ENCODE data around the gene RIMKLA. TPM values are rescaled to one million over a fixed set of nuclear protein-coding genes. Genes with fewer than 3 reads are reported as not detected.

RIMKLA gene, protein sequence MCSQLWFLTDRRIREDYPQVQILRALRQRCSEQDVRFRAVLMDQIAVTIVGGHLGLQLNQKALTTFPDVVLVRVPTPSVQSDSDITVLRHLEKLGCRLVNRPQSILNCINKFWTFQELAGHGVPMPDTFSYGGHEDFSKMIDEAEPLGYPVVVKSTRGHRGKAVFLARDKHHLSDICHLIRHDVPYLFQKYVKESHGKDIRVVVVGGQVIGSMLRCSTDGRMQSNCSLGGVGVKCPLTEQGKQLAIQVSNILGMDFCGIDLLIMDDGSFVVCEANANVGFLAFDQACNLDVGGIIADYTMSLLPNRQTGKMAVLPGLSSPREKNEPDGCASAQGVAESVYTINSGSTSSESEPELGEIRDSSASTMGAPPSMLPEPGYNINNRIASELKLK
- under 1 TPM; under 0.01 to 0.63 (median 0.31) TPM for polyA plus RNA-seq
- long read RNA-seq, donor 1 = 0 reads
- long read RNA-seq, donor 2 = 0 reads
- long read RNA-seq, donor 3, full-length matches to known transcripts = 1 of 1 reads
- long read RNA-seq, donor 3, partial matches to known transcripts = 0 of 1 reads
- long read RNA-seq, donor 3, other reads (novel, unspliced or antisense) = 0 of 1 reads
- long read RNA-seq, donor 4 = 0 reads
- long read RNA-seq, donor 5 = 0 reads
- long read RNA-seq, donor 6 = 0 reads
- long read RNA-seq, donor 7 = 0 reads
- long read RNA-seq, donor 8 = 0 reads
- long read RNA-seq, donor 9 = 0 reads
- long read RNA-seq, donor 10, full-length matches to known transcripts = 1 of 1 reads
- long read RNA-seq, donor 10, partial matches to known transcripts = 0 of 1 reads
- long read RNA-seq, donor 10, other reads (novel, unspliced or antisense) = 0 of 1 reads

DNA sequence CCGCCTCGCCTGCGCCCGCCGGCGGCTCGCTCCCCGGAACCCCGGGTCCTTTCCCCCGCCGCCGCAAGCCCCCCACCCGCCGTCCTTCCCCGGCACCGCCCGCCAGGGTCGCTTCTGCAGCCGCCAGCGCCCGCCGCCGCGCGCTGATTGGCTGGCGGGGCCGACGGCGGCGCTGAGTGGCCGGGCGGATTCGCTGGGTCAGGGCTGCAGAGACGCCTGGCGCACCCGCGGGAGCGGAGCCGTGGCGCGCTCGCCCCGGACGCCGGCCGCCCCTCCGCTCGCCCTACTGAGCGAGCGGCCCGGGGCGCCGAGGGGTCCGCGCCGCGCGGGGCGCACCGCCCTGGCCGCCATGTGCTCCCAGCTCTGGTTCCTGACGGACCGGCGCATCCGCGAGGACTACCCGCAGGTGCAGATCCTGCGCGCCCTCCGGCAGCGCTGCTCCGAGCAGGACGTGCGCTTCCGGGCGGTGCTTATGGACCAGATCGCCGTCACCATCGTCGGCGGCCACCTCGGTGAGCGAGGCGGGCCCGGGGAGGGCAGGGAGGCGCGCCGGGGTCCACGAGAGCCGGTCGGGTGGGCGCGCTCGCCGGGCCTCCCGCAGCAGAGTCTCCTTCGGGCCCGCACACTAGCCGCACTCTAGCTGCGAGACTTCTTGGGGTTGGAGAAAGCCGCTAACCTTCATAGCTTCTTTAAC lies at the start of gene RIMKLA:
RIMKLA (plus strand) TSS at position 207 of the 694 bp plus-strand sequence; CDS start at position 350, 143 bp downstream.
- Histone ChIP-seq H3K27ac (ENCODE audit: low read depth in 1 of 3, low read length in 2 of 3) (no peak within 1 kb of the TSS), H3K27me3 (ENCODE audit: control insufficient read depth in 3 of 3, insufficient read depth in 3 of 3, low read length in 3 of 3) (peaks cover 0 to 18% (median 0%) of the 10 kb centered on the region in 3 donors), H3K36me3 (ENCODE audit: control insufficient read depth in 3 of 3, insufficient read depth in 2 of 3, low read depth in 1 of 3, low read length in 3 of 3) (no peaks in the 10 kb centered on the region), H3K4me1 (ENCODE audit: control insufficient read depth in 3 of 3, insufficient read depth in 2 of 3, low read depth in 1 of 3, low read length in 2 of 3) (no peaks in the 10 kb centered on the region), H3K9me3 (ENCODE audit: control insufficient read depth in 2 of 2, insufficient read depth in 1 of 2, low read depth in 1 of 2, low read length in 1 of 2) (no peaks in the 10 kb centered on the region), H3K4me3 (ENCODE audit: low read depth in 1 of 3, low read length in 3 of 3) (peak within 1 kb of the TSS; percentile 24 to 69 (median 61))
- WGBS, 3 donors = 0 to 1% (median 1%) methylated on average over 58 to 101 of the region's 101 CpGs
- FAIRE-seq (no peak), DNase-seq (peak; percentile 53 to 79)

DNA sequence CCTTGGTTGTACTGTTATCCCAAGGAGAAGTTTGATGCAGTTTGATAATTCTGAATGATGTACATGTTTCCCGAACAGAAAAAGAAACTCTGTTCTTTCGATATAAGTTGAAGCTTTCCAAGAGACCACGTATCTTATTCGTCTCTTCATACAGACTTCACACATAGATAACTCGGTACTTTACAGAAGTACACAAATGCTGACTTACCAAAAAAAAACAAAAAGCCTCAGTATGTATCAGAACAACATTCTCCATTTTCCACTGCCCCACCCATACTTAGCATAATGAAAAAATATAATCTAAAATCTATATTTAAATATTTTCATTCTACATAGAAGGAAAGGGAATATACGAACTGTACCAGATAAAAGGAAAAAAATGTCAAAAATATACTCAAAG lies 47.7 kb upstream of the RIMKLA start:
- 53 to 65% (median 61%) methylated on average over 6 of the region's 6 CpGs for WGBS, 3 donors
- FAIRE-seq = no peak
- Histone ChIP-seq H3K36me3 (ENCODE audit: control insufficient read depth in 3 of 3, insufficient read depth in 2 of 3, low read depth in 1 of 3, low read length in 3 of 3) (peaks cover 0 to 2% (median 0%) of the 10 kb centered on the region in 3 donors), H3K9me3 (ENCODE audit: control insufficient read depth in 2 of 2, insufficient read depth in 1 of 2, low read depth in 1 of 2, low read length in 1 of 2) (no peaks in the 10 kb centered on the region), H3K27ac (ENCODE audit: low read depth in 1 of 3, low read length in 2 of 3) (no peak overlapping the region), H3K27me3 (ENCODE audit: control insufficient read depth in 3 of 3, insufficient read depth in 3 of 3, low read length in 3 of 3) (no peaks in the 10 kb centered on the region), H3K4me3 (ENCODE audit: low read depth in 1 of 3, low read length in 3 of 3) (no peak overlapping the region), H3K4me1 (ENCODE audit: control insufficient read depth in 3 of 3, insufficient read depth in 2 of 3, low read depth in 1 of 3, low read length in 2 of 3) (peaks cover 2 to 24% (median 20%) of the 10 kb centered on the region in 3 donors)
- no peak for DNase-seq

DNA sequence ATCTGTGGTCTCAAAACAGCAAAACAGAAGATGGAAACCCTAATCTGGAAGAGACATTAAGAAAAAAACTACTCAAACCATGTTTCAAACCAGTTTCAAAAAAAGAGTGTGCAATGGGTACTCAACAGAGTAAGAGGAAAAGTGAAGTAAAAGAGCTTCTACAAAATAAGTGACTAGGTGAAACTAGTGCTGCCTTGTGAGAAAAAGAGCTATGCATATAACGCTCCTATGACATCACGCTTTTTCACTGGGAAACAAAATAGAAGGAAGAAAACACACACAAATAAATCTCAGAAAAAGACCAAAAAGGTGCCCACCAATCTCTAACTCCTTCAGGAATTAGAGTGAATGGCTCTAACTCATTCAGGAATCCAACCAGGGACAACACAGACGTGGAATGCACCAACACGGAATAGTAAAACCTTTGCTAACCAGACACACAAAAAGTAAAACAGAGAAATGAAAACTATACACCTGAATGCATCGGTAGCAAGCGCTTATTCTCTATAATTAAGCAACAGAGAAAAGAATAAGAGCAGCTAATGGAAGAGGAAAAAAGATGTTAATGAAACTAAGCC lies 46.8 kb upstream of the RIMKLA start:
- H3K9me3 ChIP-seq (ENCODE audit: control insufficient read depth in 2 of 2, insufficient read depth in 1 of 2, low read depth in 1 of 2, low read length in 1 of 2) = no peaks in the 10 kb centered on the region
- FAIRE-seq = no peak
- H3K27me3 ChIP-seq (ENCODE audit: control insufficient read depth in 3 of 3, insufficient read depth in 3 of 3, low read length in 3 of 3) = no peaks in the 10 kb centered on the region
- peak overlapping the region in 2 of 3 donors; percentile 98 to 99 for H3K27ac ChIP-seq (ENCODE audit: low read depth in 1 of 3, low read length in 2 of 3)
- peaks cover 2 to 25% (median 17%) of the 10 kb centered on the region in 3 donors for H3K4me1 ChIP-seq (ENCODE audit: control insufficient read depth in 3 of 3, insufficient read depth in 2 of 3, low read depth in 1 of 3, low read length in 2 of 3)
- H3K4me3 ChIP-seq (ENCODE audit: low read depth in 1 of 3, low read length in 3 of 3) = peak overlapping the region; percentile 93 to 97 (median 94)
- WGBS, 3 donors = 1 to 6% (median 5%) methylated on average over 6 of the region's 6 CpGs
- no peaks in the 10 kb centered on the region for H3K36me3 ChIP-seq (ENCODE audit: control insufficient read depth in 3 of 3, insufficient read depth in 2 of 3, low read depth in 1 of 3, low read length in 3 of 3)
- peak in 1 of 2 donors; percentile 30 for DNase-seq

DNA sequence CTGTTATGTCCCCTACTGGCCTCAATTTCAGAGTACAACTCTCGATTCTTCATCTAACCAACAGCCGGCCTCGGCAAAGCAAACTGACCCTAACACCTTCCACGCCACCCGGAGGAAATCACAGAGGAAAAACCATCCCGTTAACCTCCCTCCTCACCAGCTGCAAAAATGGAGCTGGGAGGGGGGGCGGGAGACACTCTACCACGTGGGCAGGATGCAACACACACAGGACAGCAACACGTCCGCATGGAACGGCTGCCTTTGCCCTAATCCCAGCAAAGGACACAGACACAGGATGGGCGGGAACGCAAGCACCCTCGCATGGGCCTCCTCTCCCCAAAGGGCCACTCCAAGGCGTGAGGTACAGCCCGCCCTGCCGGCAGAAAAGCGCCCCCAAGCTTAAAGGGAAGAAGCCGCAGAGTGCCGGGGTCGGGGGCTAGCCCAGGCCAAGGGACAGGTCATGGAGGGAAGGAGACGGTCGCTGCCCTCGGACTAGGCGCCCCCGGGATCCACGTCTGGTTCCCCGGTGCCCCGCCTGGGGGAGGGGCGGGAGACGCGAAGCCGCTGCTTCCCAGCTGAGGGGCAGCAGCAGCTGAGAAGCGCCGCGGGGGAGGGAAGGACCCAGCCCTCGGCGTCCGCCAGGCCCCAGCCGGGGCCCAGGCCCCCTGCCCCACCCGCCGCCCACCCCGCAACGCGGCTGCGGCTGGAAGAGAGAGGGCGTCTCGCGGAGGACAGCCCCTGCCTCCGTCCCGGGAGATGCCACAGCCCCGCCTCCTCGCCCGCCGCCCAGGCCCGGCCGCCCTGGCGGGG lies 46.1 kb upstream of the RIMKLA start:
- no peaks in the 10 kb centered on the region for H3K36me3 ChIP-seq (ENCODE audit: control insufficient read depth in 3 of 3, insufficient read depth in 2 of 3, low read depth in 1 of 3, low read length in 3 of 3)
- H3K27me3 ChIP-seq (ENCODE audit: control insufficient read depth in 3 of 3, insufficient read depth in 3 of 3, low read length in 3 of 3) = no peaks in the 10 kb centered on the region
- H3K4me3 ChIP-seq (ENCODE audit: low read depth in 1 of 3, low read length in 3 of 3) = peak overlapping the region; percentile 93 to 97 (median 94)
- peak overlapping the region; percentile 98 to 99 (median 99) for H3K27ac ChIP-seq (ENCODE audit: low read depth in 1 of 3, low read length in 2 of 3)
- H3K9me3 ChIP-seq (ENCODE audit: control insufficient read depth in 2 of 2, insufficient read depth in 1 of 2, low read depth in 1 of 2, low read length in 1 of 2) = no peaks in the 10 kb centered on the region
- 0 to 1% (median 1%) methylated on average over 37 to 58 of the region's 58 CpGs for WGBS, 3 donors
- H3K4me1 ChIP-seq (ENCODE audit: control insufficient read depth in 3 of 3, insufficient read depth in 2 of 3, low read depth in 1 of 3, low read length in 2 of 3) = peaks cover 2 to 26% (median 18%) of the 10 kb centered on the region in 3 donors
- DNase-seq = peak; percentile 34 to 71
- FAIRE-seq = no peak

DNA sequence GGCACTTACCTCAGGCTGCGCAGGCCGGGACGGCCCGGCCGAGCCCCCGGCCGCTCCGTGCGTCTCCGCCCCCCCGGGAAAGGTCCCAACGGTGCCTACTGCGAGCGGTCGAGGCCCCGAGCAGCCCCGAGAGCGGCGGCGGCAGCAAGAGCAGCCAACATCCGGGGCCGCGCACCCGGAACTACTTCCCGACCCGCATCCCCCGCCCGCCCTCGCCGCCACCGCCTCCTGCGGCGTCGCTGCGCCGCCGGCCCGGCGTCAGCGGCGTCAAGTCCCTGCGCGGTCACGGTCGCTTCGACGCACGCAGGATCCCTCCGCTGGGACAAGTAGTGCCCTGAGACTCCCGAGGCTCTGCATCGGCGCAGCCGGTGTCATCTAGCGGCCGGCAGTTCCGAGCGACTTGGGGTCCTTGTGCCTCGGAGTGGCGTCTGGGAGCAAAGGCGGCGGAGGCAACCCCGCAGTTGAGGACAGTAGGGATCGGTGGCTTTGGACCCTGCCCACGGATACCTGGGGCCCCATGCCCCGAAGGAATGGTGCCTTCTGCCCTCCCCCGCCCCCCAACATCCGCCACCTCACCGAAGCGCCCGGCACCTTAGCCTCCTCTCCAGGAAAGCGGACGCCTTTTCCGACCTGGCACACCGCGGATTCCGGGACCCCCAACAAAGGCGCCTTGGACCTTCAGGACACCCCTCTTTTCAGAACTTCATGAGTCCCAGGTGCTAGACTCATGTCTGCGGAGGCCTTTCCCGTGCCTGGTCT lies 45.4 kb upstream of the RIMKLA start, which contains the start of gene FOXJ3:
FOXJ3 (minus strand) TSS at position 186 of the 759 bp plus-strand sequence. CDS start 24,142 bp downstream, outside the sequence.
- H3K4me3 ChIP-seq (ENCODE audit: low read depth in 1 of 3, low read length in 3 of 3) = peak within 1 kb of the TSS; percentile 93 to 97 (median 94)
- H3K27me3 ChIP-seq (ENCODE audit: control insufficient read depth in 3 of 3, insufficient read depth in 3 of 3, low read length in 3 of 3) = no peaks in the 10 kb centered on the region
- no peaks in the 10 kb centered on the region for H3K9me3 ChIP-seq (ENCODE audit: control insufficient read depth in 2 of 2, insufficient read depth in 1 of 2, low read depth in 1 of 2, low read length in 1 of 2)
- WGBS, 3 donors = 0 to 1% (median 0%) methylated on average over 50 to 79 of the region's 79 CpGs
- no peaks in the 10 kb centered on the region for H3K36me3 ChIP-seq (ENCODE audit: control insufficient read depth in 3 of 3, insufficient read depth in 2 of 3, low read depth in 1 of 3, low read length in 3 of 3)
- FAIRE-seq (no peak), DNase-seq (peak; percentile 89 to 98)
- peaks cover 2 to 28% (median 22%) of the 10 kb centered on the region in 3 donors for H3K4me1 ChIP-seq (ENCODE audit: control insufficient read depth in 3 of 3, insufficient read depth in 2 of 3, low read depth in 1 of 3, low read length in 2 of 3)
- peak within 1 kb of the TSS; percentile 98 to 99 (median 99) for H3K27ac ChIP-seq (ENCODE audit: low read depth in 1 of 3, low read length in 2 of 3)

DNA sequence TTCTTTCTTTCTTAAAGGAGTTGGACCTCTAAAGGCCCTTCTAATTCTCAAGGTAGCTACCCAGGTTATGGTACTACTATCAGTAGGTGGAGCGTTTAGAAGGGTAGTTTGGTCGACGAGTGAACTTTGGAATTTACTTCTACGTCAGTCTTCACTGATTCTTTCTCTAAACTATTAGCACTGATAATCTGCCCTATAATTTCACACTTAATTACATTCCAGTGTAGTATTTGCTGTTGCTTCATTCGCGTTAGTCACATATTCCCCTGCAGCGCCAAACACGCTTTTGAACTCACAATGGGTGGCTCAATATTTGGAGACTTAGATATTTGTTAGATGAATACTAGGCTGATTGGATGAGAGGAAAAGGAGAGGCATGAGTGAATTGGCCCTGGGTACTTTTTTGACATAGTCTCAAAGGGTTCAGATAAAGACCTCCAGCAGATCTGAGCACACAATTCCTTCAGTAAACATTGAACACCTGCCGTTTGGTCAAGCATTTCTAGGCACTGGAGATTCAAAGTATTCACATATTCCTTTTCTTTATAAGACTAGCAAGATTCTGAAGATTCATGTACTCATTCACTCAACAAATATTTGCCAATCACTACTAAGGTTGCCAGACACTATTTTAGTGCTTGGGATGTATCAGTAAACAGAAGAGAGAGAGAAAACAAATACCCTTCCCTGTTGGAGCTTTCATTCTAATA lies 44.6 kb upstream of the RIMKLA start:
- peak; percentile 90 to 95 for DNase-seq
- WGBS, 3 donors = 3 to 13% (median 8%) methylated on average over 9 of the region's 9 CpGs
- peak overlapping the region; percentile 98 to 99 (median 99) for H3K27ac ChIP-seq (ENCODE audit: low read depth in 1 of 3, low read length in 2 of 3)
- no peaks in the 10 kb centered on the region for H3K36me3 ChIP-seq (ENCODE audit: control insufficient read depth in 3 of 3, insufficient read depth in 2 of 3, low read depth in 1 of 3, low read length in 3 of 3)
- H3K27me3 ChIP-seq (ENCODE audit: control insufficient read depth in 3 of 3, insufficient read depth in 3 of 3, low read length in 3 of 3) = no peaks in the 10 kb centered on the region
- FAIRE-seq = no peak
- H3K4me3 ChIP-seq (ENCODE audit: low read depth in 1 of 3, low read length in 3 of 3) = peak overlapping the region; percentile 93 to 97 (median 94)
- H3K9me3 ChIP-seq (ENCODE audit: control insufficient read depth in 2 of 2, insufficient read depth in 1 of 2, low read depth in 1 of 2, low read length in 1 of 2) = no peaks in the 10 kb centered on the region
- H3K4me1 ChIP-seq (ENCODE audit: control insufficient read depth in 3 of 3, insufficient read depth in 2 of 3, low read depth in 1 of 3, low read length in 2 of 3) = peaks cover 2 to 30% (median 22%) of the 10 kb centered on the region in 3 donors
